Effector memory CD4-positive, alpha-beta T cell (primary cell): ENCODE measurements around the gene OGDHL.
"Not testable (repeated sequence)": the region's sequence is repeated elsewhere in the genome, so short reads cannot be mapped to it uniquely, and the experiment has no call there.

Experiments
- DNase-seq, 3 donors: peaks; one replicate each; pipeline ENCODE4 v3.0.0-alpha.2; 2020
- H3K27ac ChIP-seq: 2 replicates; pipeline ENCODE4 v1.7.0; 2013; ENCODE audit warnings: mild to moderate bottlenecking, low read length, moderate library complexity; ENCODE audit not compliant: insufficient read depth, poor library complexity, severe bottlenecking
- H3K27me3 ChIP-seq: replicated peaks from 2 replicates; pipeline ENCODE4 v1.7.0; 2013; ENCODE audit warnings: mild to moderate bottlenecking, low read length; ENCODE audit not compliant: insufficient read depth, control insufficient read depth, poor library complexity, severe bottlenecking
- H3K36me3 ChIP-seq: 2 replicates; pipeline ENCODE4 v1.7.0; 2013; ENCODE audit warnings: mild to moderate bottlenecking, low read length, moderate library complexity; ENCODE audit not compliant: control insufficient read depth, insufficient read depth
- H3K4me1 ChIP-seq: 2 replicates; pipeline ENCODE4 v1.7.0; 2013; ENCODE audit warnings: low read length, mild to moderate bottlenecking; ENCODE audit not compliant: control insufficient read depth, insufficient read depth, poor library complexity, severe bottlenecking
- H3K4me3 ChIP-seq: 2 replicates; pipeline ENCODE4 v1.7.0; 2013; ENCODE audit warnings: low read length, low read depth, mild to moderate bottlenecking; ENCODE audit not compliant: insufficient read depth, poor library complexity, severe bottlenecking
- H3K9me3 ChIP-seq: 2 replicates; pipeline ENCODE4 v1.7.0; 2013; ENCODE audit warnings: mild to moderate bottlenecking, low read length, moderate library complexity; ENCODE audit not compliant: control insufficient read depth

The OGDHL gene

DNA sequence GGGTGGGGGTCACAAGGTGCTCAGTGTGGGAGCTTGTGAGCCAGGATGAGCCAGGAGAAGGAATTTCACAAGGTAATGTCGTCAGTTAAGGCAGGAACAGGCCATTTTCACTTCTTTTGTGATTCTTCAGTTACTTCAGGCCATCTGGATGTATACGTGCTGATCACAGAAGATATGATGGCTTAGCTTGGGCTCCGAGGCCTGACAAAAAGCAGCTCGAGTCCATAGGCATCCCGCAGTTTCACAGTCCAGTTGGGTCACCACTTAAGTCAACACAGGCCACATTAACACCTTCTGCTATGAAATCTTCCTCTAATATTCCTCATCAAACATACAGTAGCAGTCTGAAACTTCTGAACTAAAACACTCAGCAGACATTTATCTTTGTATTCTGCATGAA lies 10.8 kb upstream of the OGDHL start:
- H3K36me3 ChIP-seq, H3K27me3 ChIP-seq, H3K4me1 ChIP-seq, H3K9me3 ChIP-seq, H3K4me3 ChIP-seq, H3K27ac ChIP-seq, DNase-seq: not testable (repeated sequence)

DNA sequence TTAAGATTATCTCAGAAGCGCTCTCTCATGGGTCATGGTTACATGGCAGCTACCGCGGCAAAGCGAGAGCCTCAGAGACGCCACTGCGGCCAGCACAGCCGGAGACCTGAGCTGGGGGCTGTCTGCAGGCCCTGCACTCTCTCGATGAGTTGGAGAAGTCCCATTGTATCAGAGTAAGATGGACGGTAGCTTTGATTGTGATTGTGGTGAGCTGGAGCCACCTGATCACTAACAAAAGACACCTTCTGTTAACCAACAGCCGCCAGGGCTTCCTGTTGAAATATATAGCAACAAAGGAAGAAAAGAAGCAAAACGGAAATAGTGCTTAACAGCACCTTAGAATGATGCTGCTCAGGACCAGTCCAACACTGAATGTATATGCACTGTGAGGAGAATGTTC lies 8.9 kb upstream of the OGDHL start:
- H3K27ac ChIP-seq, H3K9me3 ChIP-seq, DNase-seq, H3K27me3 ChIP-seq, H3K4me1 ChIP-seq, H3K36me3 ChIP-seq, H3K4me3 ChIP-seq: not testable (repeated sequence)

DNA sequence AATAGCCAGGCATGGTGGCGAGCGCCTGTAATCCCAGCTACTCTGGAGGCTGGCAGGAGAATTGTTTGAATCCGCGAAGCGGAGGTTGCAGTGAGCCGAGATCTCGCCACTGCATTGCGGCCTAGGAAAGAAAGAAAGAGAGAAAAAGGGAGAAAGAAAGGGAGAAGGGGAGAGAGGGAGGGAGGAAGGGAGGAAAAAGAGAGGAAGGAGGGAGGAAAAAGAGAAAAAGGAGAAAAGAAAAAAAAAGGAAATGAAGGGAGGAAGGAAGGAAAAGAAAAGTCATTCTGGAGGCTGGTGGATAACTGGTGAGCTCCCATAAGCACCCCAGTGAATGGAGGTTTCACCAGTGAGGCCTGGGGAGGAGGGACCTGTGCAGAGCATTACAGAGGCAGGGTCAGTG lies 7.6 kb upstream of the OGDHL start:
- no peak overlapping the region for H3K4me3 ChIP-seq
- H3K9me3 ChIP-seq = no peaks in the 10 kb centered on the region
- H3K4me1 ChIP-seq = no peaks in the 10 kb centered on the region
- H3K27ac ChIP-seq = no peak overlapping the region
- no peak for DNase-seq
- H3K27me3 ChIP-seq = peaks cover 5% of the 10 kb centered on the region
- no peaks in the 10 kb centered on the region for H3K36me3 ChIP-seq

DNA sequence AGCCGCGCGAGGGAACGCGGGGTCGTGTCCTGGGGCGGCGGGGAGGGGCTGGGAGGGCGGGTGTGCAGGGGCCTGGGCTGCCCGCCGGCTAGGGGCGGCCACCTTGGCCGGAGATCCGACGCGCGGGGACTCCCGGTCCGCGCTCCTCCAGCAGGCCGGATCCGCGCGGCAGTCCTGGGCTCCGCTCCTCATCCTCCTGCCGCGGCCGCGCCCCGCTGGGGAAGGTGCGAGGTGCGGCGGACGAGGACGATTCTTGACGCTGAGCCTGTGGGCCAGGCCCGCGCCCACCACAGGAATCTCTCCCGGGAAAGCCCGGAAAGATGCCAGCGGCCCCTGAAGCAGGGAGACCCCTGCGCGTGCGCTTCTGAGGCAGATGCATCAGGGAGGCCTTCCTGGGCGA lies 6.6 kb upstream of the OGDHL start:
- peaks cover 5% of the 10 kb centered on the region for H3K27me3 ChIP-seq
- no peak overlapping the region for H3K27ac ChIP-seq
- no peaks in the 10 kb centered on the region for H3K36me3 ChIP-seq
- no peak for DNase-seq
- H3K9me3 ChIP-seq = no peaks in the 10 kb centered on the region
- H3K4me3 ChIP-seq = no peak overlapping the region
- H3K4me1 ChIP-seq = no peaks in the 10 kb centered on the region

DNA sequence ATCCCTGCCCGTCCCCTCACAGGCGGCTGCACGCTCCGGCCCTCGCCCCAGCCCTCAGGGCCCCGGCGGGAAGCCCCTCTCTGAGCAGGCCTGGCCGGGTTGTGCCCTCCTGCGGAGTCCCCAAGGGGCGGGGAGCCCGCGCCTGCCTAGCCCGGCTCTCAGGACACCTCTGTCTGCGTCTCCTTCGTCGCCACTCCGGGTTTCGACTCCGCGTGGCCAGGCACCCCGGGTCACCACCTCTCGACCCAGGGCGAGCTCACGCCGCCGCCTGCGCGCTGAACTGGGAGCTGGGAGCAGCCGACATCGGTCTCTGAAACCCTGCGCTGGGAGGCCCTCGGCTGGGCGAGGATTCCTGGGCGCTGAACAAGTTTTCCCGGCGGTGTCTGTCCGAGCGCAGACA lies 6.2 kb upstream of the OGDHL start:
- Histone ChIP-seq H3K27ac (no peak overlapping the region), H3K9me3 (no peaks in the 10 kb centered on the region), H3K36me3 (no peaks in the 10 kb centered on the region), H3K4me1 (no peaks in the 10 kb centered on the region), H3K4me3 (no peak overlapping the region), H3K27me3 (peaks cover 5% of the 10 kb centered on the region)
- DNase-seq = no peak

DNA sequence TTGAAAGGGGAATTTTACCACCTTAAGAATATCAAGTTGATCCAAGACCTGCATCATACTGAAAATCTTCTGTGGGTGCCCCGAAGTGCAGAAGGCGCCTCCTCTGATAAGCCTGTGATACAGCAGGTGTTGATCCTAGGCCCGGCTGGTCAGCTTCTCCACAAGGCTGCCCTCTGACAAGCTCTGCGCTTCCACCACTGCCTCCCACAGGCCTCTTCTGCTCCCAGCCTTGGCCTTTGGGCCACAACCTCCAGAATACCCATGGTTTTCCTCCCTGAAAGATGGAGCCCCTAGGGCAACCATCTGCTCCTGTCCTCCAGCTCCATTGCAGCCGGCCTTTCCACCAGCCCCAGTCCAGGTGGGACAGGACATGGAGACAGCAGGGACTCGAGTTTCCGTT lies 5.6 kb upstream of the OGDHL start:
- H3K27me3 ChIP-seq = peaks cover 5% of the 10 kb centered on the region
- no peak for DNase-seq

DNA sequence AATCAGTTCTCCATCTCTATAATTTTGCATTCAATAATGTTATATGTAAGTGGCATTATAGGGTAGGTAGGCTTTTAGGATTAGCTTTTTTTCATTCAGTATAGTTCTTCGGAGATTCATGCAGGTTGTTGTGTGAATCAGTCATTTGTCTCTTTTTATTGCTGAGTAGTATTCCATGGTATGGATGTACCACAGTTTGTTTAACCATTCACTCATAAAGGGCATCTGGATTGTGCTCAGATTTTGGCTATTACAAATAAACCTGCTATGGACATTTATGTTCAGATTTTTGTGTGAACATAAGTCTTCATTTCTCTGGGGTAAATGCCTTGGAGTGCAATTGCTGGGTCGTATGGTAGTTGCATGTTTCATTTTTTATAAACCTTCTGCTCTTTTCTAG lies 4.4 kb upstream of the OGDHL start:
- H3K4me3 ChIP-seq = no peak overlapping the region
- H3K27ac ChIP-seq = no peak overlapping the region
- peaks cover 5% of the 10 kb centered on the region for H3K27me3 ChIP-seq
- DNase-seq = no peak
- H3K36me3 ChIP-seq = no peaks in the 10 kb centered on the region
- no peaks in the 10 kb centered on the region for H3K9me3 ChIP-seq
- H3K4me1 ChIP-seq = peaks cover 3% of the 10 kb centered on the region

More for the DNA sequence above, 5.6 kb upstream of the OGDHL start:
- Histone ChIP-seq H3K27ac (no peak overlapping the region), H3K36me3 (no peaks in the 10 kb centered on the region), H3K9me3 (no peaks in the 10 kb centered on the region), H3K4me1 (no peaks in the 10 kb centered on the region), H3K4me3 (no peak overlapping the region)

DNA sequence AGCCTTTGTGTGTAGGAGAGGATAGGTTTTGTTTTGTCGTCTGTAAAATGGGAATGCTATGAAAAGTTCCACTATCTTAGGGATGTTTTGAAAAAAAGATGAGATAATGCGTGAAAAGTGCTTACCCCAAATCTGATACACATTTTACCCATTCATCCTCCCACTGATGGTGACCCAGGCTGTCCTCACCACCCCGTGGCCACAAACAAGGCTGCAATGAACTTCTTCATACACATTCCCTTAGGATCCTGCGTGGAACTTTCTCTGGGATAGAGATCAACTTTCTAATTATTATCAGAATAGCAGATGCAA lies 399 bp upstream of the OGDHL start:
- Histone ChIP-seq H3K27me3 (peaks cover 6% of the 10 kb centered on the region), H3K9me3 (no peaks in the 10 kb centered on the region), H3K4me3 (no peak overlapping the region), H3K4me1 (peaks cover 3% of the 10 kb centered on the region), H3K27ac (no peak overlapping the region), H3K36me3 (no peaks in the 10 kb centered on the region)
- no peak for DNase-seq

DNA sequence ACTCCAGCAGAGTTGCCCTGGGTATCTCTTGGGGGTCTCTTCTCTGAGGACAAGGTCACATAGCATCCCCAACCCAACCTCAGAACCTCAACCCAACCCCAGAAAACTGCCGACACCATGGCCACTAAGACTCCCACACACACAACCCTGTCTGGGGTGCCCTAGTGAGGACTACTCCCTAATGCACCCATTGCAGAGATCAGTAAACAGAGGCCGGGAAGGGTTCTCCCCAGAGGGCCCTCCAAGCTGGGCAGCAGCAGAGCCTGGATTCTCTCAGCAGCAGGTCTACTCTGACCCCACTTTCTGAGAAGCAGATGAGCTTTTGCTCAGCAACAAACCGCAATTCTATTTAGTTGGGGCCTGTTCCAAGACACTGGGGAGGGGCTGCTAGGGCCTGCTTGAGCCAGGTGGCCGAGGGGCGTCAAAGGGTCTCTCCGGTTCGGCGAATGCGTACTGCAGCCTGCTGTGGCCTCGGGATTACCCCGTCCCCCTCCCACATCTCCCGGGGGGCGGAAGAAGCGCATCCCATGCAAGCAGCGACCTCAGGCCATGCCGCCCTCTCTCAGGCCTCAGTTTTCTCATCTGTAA lies 828 bp downstream of the OGDHL start:
- H3K4me1 ChIP-seq = peaks cover 3% of the 10 kb centered on the region
- peaks cover 6% of the 10 kb centered on the region for H3K27me3 ChIP-seq
- peak overlapping the region; percentile 32 for H3K4me3 ChIP-seq
- H3K27ac ChIP-seq = no peak overlapping the region
- H3K36me3 ChIP-seq = no peaks in the 10 kb centered on the region
- DNase-seq = no peak
- no peaks in the 10 kb centered on the region for H3K9me3 ChIP-seq

DNA sequence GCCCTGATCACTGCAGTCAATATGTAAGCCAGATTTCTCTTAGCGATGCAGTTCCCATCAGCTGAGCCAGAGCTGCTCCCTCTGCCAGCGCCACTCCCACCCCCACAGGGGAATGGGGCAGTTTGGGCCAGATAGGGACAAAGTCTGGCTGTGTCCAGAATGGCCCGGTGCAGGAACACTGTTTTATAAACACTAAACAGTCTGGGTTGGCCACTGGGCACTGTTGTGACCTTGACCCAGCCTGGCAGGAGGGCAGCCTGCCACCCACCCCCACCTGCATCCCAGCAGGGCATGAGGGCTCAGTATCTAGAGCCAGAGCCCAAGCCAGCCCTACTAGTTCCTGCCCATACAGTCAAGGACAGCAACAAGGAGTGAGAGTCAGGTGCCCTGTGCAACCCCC lies 1.3 kb downstream of the OGDHL start:
- H3K36me3 ChIP-seq = no peaks in the 10 kb centered on the region
- peaks cover 6% of the 10 kb centered on the region for H3K27me3 ChIP-seq
- no peak overlapping the region for H3K4me3 ChIP-seq
- no peaks in the 10 kb centered on the region for H3K9me3 ChIP-seq
- H3K4me1 ChIP-seq = peaks cover 3% of the 10 kb centered on the region
- no peak for DNase-seq
- H3K27ac ChIP-seq = no peak overlapping the region
